ENCODE results near the gene ABHD12.

The ABHD12 gene

DNA sequence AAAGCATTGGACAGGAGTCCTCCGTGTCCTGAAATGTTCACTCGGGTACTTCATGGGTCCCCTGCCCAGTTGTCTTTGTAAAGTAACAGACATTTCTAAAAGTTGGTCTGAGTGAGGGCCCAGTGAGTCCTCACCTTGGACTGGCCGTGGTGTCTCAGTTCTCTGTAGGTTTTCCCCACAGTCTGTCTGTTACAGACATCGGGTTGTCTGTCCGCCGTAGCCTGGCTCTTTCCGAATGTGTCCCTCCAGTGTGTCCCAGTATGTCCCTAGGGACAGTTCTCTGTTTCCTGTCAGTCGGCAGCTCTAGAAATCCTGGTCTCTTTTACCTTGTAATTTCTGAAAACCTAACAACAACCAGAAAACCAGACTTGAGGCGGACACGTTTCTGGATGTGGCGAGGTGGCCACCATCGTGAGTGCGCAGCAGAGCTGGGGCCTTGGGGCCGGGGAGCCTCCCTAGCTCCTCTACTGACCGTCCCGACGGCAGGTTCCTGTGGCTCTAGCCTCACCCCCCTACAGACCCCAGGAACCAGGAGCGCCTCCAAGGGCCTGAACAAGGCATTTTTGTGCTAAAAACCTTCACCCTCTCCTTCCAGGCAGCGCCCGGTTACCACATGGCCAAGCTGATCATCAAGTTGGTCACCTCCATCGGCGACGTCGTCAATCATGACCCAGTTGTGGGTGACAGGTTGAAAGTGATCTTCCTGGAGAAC is 100.6 kb downstream of the ABHD12 start:
- DNase-seq (ENCODE audit: low spot score) = no peak

DNA sequence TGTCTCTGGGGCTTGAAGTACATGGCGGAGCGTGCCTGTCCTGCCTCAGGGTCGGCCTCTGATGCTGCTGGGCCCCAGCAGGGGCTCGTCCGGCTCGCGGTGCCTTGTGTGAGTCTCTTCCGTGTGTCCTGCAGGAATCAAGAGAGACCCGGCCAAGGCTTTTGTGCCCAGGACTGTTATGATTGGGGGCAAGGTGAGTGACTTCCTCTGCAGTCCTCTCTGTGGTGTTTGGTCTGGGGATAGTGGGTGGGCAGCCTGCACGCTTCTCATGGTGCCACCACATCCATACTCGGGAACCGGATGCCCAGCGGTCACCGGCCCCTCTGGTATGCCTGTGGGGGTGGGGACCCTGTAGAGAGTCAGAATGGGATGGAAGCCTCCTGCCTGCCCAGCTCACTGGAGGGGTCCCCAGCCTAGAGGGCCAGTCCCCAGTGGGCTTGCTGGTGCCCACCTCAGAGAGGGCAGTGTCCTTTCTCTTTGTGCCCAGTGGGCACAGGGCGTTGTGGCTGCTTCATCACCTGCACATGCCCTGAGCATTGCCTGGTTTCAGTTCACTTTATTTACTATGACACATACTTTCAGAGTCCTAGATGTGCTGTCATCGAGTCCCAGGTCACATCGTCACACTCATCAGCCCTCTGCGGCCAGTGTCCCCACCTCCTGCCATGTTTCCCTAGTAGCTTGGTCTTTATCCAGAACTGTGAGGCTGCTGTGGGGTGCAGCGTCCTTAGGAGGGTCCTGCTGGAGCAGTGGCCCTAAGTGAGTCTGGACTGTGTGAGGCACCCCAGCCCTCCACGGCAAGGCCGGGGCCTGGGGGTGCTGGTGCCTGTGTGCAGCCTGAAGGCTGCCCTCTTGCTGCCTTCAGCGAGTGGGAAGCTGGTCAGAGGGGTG is 102.1 kb downstream of the ABHD12 start:
- DNase-seq (ENCODE audit: low spot score) = no peak

DNA sequence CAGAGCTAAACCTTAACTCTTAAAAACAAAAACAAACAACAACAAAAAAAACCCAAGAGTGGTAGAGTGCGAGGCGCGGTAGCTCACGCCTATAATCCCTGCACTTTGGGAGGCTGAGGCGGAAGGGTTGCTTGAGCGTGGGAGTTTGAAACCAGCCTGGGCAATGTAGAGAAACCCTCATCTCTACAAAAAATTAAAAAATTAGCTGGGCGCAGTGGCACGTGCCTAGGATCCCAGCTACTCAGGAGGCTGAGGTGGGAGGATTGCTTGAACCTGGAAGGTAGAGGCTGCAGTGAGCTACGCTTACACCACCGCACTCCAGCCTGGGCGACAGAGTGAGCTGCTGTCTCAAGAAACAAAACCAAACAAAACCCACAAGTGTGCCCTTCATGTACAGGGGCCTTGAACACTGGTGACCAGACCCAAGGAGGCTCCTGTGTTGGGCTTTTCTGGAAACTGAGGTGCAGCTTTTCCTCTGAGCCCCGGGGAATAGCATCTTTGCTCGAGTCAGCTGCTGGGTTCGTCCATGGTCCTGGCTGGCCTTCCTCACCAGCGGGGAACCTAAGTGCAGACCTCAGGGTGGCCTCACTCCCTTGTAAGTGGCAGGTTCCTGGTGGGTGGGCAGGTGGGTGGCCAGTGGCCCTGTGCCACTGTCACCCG is 102.9 kb downstream of the ABHD12 start:
- DNase-seq (ENCODE audit: low spot score) = no peak

DNA sequence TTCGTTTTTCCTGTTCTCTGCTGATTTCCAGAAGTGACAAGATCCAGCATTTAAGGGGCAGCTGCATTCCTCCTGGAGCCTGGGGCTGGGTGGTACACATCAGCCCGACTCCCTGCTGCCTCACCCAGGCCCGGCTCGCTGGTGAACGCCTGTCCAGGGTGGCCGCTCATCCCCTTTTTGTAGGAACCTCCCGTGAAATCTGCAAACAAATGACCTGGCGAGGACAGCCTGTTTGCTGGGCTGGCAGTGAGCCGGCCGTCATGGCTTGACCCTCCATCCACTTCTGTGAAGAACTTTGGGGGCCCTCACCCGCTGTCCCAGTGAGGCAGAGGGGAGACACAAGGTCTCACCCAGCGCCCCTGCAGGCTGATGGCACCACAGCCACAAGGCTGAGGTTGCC is 103.7 kb downstream of the ABHD12 start:
- DNase-seq (ENCODE audit: low spot score) = no peak

DNA sequence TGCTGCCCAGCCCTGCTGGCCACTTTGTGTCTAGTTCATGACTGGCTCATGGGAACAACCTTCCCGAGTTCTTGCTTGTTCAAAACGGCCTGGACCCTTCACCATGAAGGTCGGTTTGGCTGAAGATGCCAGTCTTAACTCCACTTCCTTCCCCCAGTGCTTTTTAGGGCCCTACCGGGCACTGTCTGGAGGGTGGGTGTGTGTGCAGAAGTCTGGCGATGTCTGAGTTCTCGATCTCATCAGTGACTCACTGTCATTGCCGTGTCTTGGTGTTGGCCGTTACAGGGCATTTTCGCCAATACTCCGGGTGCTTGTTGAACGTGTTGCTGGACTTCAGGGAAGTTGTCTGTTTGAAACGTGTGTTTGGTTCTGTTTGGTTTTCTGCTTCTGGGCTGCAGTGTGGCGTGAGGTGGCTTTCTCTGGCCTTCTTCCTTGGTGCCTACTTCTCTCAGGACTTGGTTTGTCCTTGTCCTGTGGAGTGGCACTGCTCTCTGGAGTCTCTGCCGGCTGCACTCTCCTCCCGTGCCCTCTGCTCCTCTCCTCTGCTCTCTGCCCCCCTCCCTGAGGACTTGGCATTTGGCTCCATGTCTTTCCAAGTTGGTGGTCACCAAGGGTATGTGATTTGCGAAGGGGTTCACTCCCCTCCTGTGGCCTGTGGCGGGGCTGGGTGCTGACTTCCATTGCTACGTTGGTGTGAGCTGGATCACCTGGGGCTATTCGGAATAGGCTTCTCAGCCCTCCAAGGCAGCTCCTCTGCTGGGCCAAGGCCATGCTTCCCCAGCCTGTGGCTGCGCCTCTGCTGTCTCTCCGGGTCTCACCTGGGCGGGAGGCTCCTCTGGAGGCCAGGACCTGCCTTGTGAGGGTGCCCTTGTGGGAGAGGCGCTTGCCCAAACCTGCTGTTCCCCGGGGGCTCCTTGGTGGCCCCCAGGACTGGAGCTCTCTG is 104.5 kb downstream of the ABHD12 start:
- DNase-seq (ENCODE audit: low spot score) = no peak

DNA sequence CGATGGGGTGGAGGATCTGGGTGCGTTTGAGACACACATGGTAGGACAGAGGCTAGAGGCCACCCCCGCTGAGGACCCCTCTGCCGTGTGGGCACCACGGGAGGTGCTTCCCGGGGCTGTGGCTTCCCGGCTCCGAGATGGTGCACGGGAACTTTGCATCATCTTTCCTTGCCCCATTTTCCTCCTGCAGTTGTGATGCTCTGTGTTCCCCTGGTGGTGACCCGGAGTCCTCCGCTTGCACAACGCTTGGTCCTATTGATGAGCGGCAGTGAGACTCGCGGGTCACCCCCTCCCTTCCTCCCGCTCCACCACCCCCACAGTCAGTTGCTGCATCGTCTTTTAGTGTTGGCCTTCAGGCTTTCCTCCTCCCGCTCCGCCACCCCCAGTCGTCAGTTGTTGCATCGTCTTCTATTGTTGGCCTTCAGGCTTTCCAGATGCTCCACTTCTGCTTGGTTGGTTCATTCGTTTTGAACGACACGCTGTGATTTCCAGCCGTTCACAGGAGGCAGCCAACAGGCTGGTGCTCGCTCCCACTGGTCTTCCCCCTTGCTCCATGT is 105.5 kb downstream of the ABHD12 start:
- no peak for DNase-seq (ENCODE audit: low spot score)

DNA sequence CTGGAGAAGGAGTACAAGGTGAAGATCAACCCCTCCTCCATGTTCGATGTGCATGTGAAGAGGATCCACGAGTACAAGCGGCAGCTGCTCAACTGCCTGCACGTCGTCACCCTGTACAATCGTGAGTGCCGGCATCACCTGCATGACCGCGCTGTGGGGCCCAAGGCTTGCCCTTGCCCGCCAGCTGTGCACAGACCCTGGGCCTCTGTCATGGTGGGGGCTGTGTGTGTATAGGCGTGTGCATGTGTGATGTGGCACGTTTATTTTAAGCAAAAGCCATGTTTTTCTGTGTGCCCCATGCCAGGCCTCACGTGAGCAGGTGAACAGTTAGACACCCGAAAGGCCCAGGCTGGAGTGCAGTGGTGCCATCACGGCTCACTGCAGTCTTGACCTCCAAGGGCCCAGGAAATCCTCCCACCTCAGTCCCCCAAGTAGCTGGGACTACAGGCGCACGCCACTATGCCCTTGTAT is 106.5 kb downstream of the ABHD12 start:
- DNase-seq (ENCODE audit: low spot score) = no peak

DNA sequence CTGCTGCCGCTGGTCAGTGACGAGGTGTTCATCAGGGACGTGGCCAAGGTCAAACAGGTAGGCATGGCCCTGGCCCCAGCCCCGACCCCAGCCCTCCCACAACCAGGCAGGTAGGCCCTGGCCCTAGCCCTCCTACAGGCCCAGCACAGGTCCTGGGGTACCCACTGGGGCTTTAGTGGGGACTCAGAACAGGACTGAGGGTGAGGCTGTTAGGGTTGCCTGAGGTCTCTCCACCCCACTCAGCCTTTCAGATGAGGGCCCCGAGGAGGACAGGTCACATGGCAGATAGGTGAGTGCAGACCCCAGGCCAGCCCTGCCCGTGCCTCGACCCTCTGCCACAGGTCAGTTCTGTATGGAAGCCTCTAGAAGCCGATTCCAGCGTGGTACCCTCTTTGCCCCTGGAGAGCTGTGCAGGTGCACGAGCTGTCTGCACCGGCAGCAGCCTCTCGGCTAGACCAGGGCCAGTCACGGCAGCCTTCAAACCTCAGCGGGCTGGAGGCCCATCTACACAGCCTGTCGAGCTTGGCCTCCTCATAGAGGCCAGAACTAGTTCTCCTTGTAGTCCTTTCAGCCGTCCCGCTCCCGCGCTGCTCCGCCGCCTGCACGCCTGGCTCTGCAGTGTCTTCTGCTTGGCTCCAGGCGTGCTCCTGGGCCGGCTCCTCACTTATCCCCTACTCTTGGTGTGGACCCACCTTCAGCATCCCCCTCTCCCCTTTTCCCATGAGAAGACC is 107.2 kb downstream of the ABHD12 start:
- no peak for DNase-seq (ENCODE audit: low spot score)

DNA sequence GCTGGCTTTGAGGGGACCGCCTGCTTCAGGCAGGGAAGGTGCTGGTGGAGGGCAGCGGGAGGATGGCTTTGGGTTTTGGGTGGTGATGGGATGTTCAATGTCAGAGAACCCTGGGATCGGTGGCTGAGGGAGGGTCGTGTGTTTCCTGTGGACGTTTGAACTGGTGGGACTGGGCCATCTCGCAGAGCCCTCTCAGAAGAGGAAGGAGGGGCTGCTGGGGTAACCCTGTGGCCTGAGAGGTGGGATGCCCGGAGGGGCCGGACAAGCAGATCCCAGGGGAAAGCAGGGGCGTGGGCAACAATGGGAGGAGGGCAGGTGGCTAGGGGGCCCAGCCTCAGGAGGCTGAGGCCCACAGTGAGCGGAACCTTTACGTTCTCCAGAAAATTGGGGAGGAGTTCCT is 107.8 kb downstream of the ABHD12 start:
- no peak for DNase-seq (ENCODE audit: low spot score)

DNA sequence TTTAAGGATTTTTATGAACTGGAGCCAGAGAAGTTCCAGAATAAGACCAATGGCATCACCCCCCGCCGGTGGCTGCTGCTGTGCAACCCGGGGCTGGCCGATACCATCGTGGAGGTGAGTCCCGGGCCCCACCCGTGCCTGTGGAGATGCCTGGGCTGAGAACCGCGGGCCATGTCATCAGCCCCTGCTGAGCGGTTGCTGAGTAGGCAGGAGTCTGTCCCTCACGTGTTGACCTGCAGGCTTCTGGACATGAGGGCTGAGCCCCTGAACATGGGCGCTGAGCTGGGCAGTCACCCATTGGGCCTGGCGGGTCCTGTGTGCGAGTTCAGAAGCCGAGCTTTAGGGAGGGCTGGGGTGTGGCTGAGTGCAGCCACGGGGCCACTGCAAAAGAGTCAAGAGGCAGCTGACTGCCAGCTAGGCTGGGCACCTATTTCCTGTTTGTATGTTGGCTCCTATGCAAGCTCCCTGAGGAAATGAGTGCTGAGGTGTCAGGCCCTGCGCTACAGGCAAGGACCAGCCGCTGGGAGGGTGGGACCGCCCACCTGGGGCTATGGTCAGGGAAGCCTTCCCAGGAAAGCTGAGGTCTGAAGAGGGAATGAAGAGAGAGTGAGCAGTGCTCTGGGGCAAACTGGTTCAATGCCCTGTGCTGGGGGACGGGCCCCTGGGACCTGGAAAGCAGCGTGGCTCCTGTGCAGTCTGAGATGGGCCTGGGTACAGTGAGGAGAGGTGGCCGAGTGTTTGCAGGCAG is 108.4 kb downstream of the ABHD12 start:
- DNase-seq (ENCODE audit: low spot score) = no peak

DNA sequence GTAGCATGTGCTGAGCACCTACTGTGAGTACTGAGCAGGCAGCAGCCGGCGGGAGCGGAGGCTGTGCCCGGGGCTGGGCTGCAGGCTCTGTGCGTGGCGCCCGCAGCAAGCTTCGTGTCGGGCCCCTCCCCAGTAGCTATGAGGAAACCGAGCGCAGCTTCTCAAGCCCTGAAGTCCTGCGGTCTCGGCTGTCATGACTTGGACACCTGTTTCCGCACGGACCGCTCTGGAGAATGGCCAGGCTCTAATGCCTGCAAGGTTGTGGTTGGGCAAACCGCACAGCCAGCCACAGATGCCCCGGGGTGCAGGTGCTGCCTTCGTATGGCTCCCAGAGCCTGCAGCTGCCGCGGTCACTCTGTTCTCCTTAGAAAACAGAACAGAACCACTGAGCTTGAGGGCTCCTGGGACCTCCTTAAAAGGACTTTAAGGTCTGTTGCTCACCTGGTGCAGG is 109.1 kb downstream of the ABHD12 start:
- no peak for DNase-seq (ENCODE audit: low spot score)

DNA sequence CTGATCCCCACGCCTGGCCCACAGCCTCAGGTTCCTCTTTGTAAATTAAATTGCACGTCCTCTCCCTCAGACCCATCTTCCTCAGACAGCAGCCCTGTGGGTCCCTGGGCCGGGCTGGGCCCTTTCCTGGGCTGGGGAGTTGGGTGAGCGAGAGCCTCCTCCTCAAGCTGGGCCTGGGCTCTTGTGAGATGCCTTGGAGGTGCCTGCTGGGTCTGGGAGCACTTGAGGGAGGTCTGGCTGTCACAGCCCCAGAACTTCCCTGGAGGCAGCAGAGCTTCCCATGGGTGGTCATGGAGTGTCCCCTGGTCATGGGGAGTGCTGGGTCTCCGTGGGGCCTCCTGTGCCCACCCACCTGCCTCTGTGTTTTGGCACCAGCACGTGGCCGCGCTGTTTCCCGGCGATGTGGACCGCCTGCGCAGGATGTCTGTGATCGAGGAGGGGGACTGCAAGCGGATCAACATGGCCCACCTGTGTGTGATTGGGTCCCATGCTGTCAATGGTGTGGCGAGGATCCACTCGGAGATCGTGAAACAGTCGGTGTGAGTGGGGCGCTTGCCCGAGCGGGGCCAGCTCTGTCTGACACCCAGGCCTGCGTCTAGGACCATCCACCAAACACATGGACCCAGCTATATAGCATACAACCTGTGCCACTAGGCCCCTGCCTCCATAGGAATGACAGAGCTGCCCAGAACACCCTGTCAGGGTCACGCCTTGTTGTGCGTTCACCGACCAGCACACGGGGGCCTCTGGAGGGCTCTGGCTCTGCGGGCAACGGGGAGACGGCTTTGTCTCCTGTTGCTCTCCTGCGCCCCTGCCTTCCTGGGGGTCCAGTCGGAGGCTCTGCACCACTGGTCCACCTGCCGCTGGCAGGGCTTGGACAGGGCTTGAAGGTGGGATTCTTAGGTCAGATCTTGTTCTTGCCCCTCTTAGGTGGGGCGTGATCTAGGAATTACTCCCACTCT is 109.8 kb downstream of the ABHD12 start:
- no peak for DNase-seq (ENCODE audit: low spot score)

DNA sequence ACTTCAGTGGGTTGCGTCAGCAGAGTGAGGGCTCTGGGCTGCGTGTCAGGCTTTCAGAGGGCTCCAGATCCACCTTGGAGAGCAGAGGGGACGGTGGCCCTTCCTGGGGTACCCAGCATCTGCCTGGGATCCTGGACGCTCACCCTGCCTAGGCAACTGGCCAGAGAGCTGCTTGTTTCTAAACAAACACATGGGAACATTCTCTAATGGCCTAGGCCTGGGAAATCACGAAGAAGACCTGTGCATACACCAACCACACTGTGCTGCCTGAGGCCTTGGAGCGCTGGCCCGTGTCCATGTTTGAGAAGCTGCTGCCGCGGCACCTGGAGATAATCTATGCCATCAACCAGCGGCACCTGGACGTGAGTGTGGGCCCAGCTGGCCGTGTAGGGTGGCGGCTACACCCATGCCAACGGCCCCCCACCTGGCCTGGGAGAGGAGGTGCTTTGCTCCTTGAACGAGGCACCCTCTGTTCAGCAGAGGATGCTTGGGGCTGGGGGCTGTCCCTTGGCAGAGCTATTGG is 110.5 kb downstream of the ABHD12 start:
- no peak for DNase-seq (ENCODE audit: low spot score)

DNA sequence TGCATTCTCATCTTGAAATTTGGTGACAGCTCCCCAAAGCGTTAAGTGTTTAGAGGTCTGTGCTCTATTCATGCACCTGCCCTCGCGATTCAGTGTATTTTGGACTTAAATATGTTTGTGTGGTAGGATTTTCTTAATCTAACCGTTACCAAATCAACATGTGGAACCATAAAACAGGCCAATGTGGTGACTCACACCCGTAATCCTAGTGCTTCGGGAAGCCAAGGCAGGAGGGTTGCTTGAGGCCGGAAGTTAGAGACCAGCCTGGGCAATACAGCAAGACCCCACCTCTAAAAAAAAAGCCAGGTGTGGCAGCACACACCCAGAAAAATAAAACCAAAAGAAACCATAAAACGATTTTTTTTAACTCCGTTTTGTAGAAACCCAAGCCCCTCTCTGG is 111.2 kb downstream of the ABHD12 start:
- DNase-seq (ENCODE audit: low spot score) = no peak

DNA sequence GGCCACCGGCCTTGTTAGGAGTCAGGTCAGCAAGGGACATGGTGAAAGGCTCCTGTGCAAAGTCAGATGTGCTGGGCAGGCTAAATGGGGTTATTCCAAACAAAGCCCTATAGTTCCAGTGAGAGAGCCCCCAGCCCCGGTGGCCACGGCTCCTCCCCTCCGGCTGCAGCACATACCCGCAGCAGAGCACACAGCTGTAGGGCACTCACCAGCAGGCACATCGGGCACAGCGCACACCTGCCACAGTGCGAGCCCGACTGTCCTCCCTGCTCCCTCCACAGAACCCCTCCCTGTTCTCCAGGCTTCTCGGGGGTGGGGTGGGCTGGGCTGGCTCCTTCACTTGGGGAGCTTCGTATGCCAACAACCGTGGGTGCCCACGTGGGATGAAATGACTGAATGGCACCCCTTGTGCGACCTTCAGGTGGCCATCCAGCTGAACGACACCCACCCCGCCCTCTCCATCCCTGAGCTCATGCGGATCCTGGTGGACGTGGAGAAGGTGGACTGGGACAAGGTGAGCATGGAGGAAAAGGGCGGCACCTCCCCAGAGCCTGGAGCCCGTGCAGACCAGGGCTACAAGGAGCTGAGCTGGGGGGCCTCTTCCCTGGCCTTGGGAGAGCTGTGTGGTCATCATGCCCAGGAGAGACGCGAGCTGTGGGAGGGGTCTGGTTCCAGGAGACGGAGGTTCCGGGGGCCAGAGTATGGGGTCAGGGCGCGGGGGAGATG is 111.8 kb downstream of the ABHD12 start:
- no peak for DNase-seq (ENCODE audit: low spot score)

DNA sequence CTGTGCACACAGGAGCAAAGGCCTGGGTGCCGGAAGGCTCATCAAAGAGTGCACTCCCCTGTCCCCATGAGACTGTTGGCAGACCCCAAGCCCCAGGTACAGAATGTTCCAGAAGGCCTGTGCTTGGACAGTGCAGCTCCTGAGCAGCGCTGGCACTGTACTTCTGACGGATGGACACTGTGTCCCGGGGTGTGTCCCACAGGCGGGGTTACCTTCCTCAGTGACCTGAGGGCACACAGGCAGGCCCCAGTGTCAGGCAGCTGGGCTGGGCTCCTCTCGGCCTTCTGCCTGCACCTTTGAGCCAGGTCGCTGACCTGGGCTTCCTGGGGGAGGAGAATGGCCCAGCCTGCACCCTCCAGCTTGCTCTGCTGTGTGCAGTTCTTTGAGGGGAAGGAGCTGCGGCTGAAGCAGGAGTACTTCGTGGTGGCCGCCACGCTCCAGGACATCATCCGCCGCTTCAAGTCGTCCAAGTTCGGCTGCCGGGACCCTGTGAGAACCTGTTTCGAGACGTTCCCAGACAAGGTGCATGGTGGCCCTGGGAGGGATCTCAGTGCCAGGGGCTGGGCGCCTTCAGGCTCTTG is 112.6 kb downstream of the ABHD12 start:
- DNase-seq (ENCODE audit: low spot score) = no peak

DNA sequence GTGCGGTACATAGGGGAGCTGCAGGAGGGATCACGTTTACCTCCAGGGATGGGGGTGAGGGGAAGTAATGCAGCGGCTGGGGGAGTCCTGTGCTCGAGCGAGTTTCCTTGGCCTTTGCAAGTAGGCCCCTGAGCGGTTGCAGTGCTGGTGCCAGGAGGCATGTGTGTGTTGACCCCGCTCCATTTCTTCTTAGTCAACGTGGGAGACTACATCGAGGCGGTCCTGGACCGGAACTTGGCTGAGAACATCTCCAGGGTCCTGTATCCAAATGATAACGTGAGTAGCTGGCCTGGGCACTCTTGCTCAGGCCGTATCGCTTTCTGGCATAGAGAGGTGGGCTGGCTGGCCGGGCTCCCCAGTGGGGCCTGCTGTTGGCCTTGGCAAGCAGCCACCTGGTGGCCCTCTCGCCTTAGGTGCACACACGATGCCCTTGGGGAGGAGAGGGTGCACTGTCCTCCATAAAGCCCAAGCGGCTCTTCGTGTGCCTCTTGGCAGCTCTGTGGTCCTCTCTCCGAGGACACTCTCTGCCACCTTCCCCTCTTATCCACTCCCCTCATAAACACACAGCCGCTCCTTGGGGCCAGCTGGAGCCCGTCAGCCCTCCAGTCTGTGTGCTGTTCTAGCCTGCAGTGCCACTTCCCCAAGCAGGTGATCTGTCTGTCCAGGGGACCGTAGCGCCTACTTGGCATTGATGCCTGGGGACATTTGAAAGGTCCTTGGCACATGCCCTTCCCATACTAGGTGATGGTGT is 113.4 kb downstream of the ABHD12 start:
- DNase-seq (ENCODE audit: low spot score) = no peak
